H1 (cell line): ENCODE results near the gene SYK. TPM values are rescaled to one million over a fixed set of nuclear protein-coding genes. Genes with fewer than 3 reads are reported as not detected.

Experiments
- CTCF ChIA-PET: fragments of 300-600 bp; sonication (Branson Sonifier 250); formaldehyde crosslinking; loops from one replicate; lab custom pipeline; 2021; ENCODE audit not compliant: partially characterized antibody; lab: Charles Lee
- POLR2A ChIA-PET: fragments of 300-600 bp; sonication (Branson Sonifier 250); formaldehyde crosslinking; loops from one replicate; lab custom pipeline; 2021; ENCODE audit warnings: inconsistent platforms; ENCODE audit not compliant: partially characterized antibody; lab: Charles Lee
- DNase-seq, 2 experiments: peaks; one replicate each; pipeline versions ENCODE4 v3.0.0 to v3.0.0-alpha.2; 2010 to 2022; ENCODE audit warnings: low spot score in 2 of 2, low read depth in 1 of 2, mixed read lengths in 1 of 2
- FAIRE-seq: peaks from 2 replicates; lab custom pipeline; 2011; peaks lifted over from hg19 to GRCh38; lab: Jason Lieb, UNC
- H2AFZ ChIP-seq: 2 replicates; pipeline ENCODE4 v1.8.1; 2012; ENCODE audit warnings: low read length, inconsistent platforms
- H2AK5ac ChIP-seq: 2 replicates; pipeline ENCODE4 v1.6.1; 2013; ENCODE audit warnings: low read depth, low read length
- H2BK120ac ChIP-seq: replicated peaks from 2 replicates; pipeline ENCODE3; 2013; ENCODE audit warnings: low read depth, low read length, inconsistent platforms
- H2BK12ac ChIP-seq: 2 replicates; pipeline ENCODE4 v1.6.1; 2013; ENCODE audit warnings: low read depth, low read length
- H2BK15ac ChIP-seq: 2 replicates; pipeline ENCODE4 v1.6.1; 2013; ENCODE audit warnings: low read length
- H2BK20ac ChIP-seq: 2 replicates; pipeline ENCODE4 v1.6.1; 2013; ENCODE audit warnings: low read length
- H2BK5ac ChIP-seq: 2 replicates; pipeline ENCODE4 v1.6.1; 2013; ENCODE audit warnings: low read depth, low read length
- H3K14ac ChIP-seq: 2 replicates; pipeline ENCODE4 v1.6.1; 2013; ENCODE audit warnings: inconsistent platforms; ENCODE audit not compliant: insufficient read length
- H3K18ac ChIP-seq: 2 replicates; pipeline ENCODE4 v1.6.1; 2013; ENCODE audit warnings: low read length; ENCODE audit errors: extremely low read depth
- H3K23ac ChIP-seq: 2 replicates; pipeline ENCODE4 v1.6.1; 2013; ENCODE audit warnings: inconsistent platforms; ENCODE audit not compliant: insufficient read length
- H3K23me2 ChIP-seq: 2 replicates; pipeline ENCODE4 v1.6.1; 2013; ENCODE audit warnings: low read depth, low read length
- H3K27ac ChIP-seq: 2 replicates; pipeline ENCODE4 v1.6.1; 2011; ENCODE audit warnings: low read depth, low read length, inconsistent platforms
- H3K27me3 ChIP-seq, 4 experiments: replicated peaks in 1 of 4; 1 replicate in 1 of 4; 2 replicates in 3 of 4; pipeline versions ENCODE4 v1.6.1 to v1.8.1; 2011 to 2013; ENCODE audit warnings: low read length in 3 of 4, mild to moderate bottlenecking in 3 of 4, inconsistent platforms in 2 of 4, mixed read lengths in 2 of 4, moderate library complexity in 1 of 4; ENCODE audit not compliant: control insufficient read depth in 3 of 4, insufficient read depth in 3 of 4; ENCODE audit errors: extremely low read depth in 1 of 4
- H3K36me3 ChIP-seq, 4 experiments: 2 replicates each; pipeline versions ENCODE4 v1.6.1 to v1.8.1; 2011 to 2013; ENCODE audit warnings: mild to moderate bottlenecking in 4 of 4, low read length in 3 of 4, moderate library complexity in 2 of 4, control low read depth in 1 of 4, inconsistent platforms in 1 of 4; ENCODE audit not compliant: insufficient read depth in 4 of 4, control insufficient read depth in 2 of 4
- H3K4ac ChIP-seq: replicated peaks from 2 replicates; pipeline ENCODE3; 2013; ENCODE audit warnings: low read length, low read depth, mixed read lengths, inconsistent platforms; ENCODE audit not compliant: insufficient read length
- H3K4me1 ChIP-seq, 4 experiments: replicated peaks in 1 of 4; 1 replicate in 1 of 4; 2 replicates in 3 of 4; pipeline versions ENCODE4 v1.6.1 to v1.8.1; 2011 to 2013; ENCODE audit warnings: low read length in 3 of 4, inconsistent platforms in 2 of 4, mixed read lengths in 1 of 4; ENCODE audit not compliant: insufficient read depth in 4 of 4, control insufficient read depth in 3 of 4
- H3K4me2 ChIP-seq, 2 experiments: 2 replicates each; pipeline versions ENCODE4 v1.6.1 to v1.8.1; 2011 to 2013; ENCODE audit warnings: low read depth in 2 of 2, low read length in 2 of 2, control low read depth in 1 of 2, inconsistent platforms in 1 of 2, mild to moderate bottlenecking in 1 of 2; ENCODE audit not compliant: insufficient read depth in 1 of 2
- H3K4me3 ChIP-seq, 4 experiments: fragments of 200-600, 300-600 bp in 1 of 4; sonication (generic), shearing (Covaris generic), sonication (Bioruptor Twin) in 1 of 4; 2 replicates each; pipeline versions ENCODE4 v1.5.1 to v1.8.1; 2011 to 2016; ENCODE audit warnings: low read length in 4 of 4, low read depth in 3 of 4, control low read depth in 2 of 4, inconsistent platforms in 2 of 4, mild to moderate bottlenecking in 2 of 4, mixed read lengths in 1 of 4, moderate library complexity in 1 of 4; ENCODE audit not compliant: insufficient read depth in 2 of 4; ENCODE audit errors: extremely low read depth in 1 of 4
- H3K56ac ChIP-seq: replicated peaks from 2 replicates; pipeline ENCODE3; 2013; ENCODE audit warnings: low read depth, mild to moderate bottlenecking, mixed read lengths, low read length, inconsistent platforms; ENCODE audit not compliant: insufficient read length
- H3K79me1 ChIP-seq: 2 replicates; pipeline ENCODE4 v1.6.1; 2013; ENCODE audit warnings: low read depth, low read length, control low read depth
- H3K79me2 ChIP-seq, 2 experiments: 2 replicates each; pipeline versions ENCODE4 v1.6.1 to v1.8.1; 2012 to 2013; ENCODE audit warnings: low read length in 2 of 2, mild to moderate bottlenecking in 2 of 2, inconsistent platforms in 1 of 2; ENCODE audit not compliant: insufficient read depth in 2 of 2, control insufficient read depth in 1 of 2
- H3K9ac ChIP-seq, 4 experiments: replicated peaks in 1 of 4; 1 replicate in 1 of 4; 2 replicates in 3 of 4; pipeline versions ENCODE4 v1.6.1 to v1.8.1; 2011 to 2013; ENCODE audit warnings: low read depth in 3 of 4, low read length in 3 of 4, control low read depth in 2 of 4, mild to moderate bottlenecking in 2 of 4, moderate library complexity in 2 of 4, inconsistent platforms in 1 of 4; ENCODE audit errors: extremely low read depth in 1 of 4
- H3K9me3 ChIP-seq, 2 experiments: 2 replicates each; pipeline versions ENCODE4 v1.6.1 to v1.8.1; 2012 to 2013; ENCODE audit warnings: mild to moderate bottlenecking in 2 of 2, moderate library complexity in 2 of 2, control low read depth in 1 of 2, inconsistent platforms in 1 of 2, low read depth in 1 of 2, low read length in 1 of 2, mixed read lengths in 1 of 2; ENCODE audit not compliant: insufficient read depth in 2 of 2
- H4K20me1 ChIP-seq, 2 experiments: replicated peaks in 1 of 2; 2 replicates each; pipeline versions ENCODE3 to v1.8.1; 2011 to 2013; ENCODE audit warnings: inconsistent platforms in 2 of 2, low read length in 2 of 2, mild to moderate bottlenecking in 1 of 2; ENCODE audit not compliant: insufficient read depth in 2 of 2, control insufficient read depth in 1 of 2
- H4K5ac ChIP-seq: 2 replicates; pipeline ENCODE4 v1.6.1; 2013; ENCODE audit warnings: low read length, low read depth, mixed read lengths, inconsistent platforms; ENCODE audit not compliant: insufficient read length
- H4K8ac ChIP-seq: 2 replicates; pipeline ENCODE4 v1.8.0; 2013; ENCODE audit warnings: mild to moderate bottlenecking, moderate library complexity, low read length, inconsistent platforms; ENCODE audit not compliant: insufficient read depth; ENCODE audit errors: extremely low read depth
- H4K91ac ChIP-seq: replicated peaks from 2 replicates; pipeline ENCODE3; 2013; ENCODE audit warnings: low read length, mixed read lengths, inconsistent platforms; ENCODE audit not compliant: insufficient read length
- ATF2 ChIP-seq: IDR thresholded peaks from 2 replicates; pipeline ENCODE4 v1.6.1; 2012; ENCODE audit warnings: low read length, inconsistent platforms
- CEBPB ChIP-seq: IDR thresholded peaks from 2 replicates; pipeline ENCODE4 v1.6.1; 2012; ENCODE audit warnings: low read depth, low read length
- EZH2 ChIP-seq: fragments of 200-600 bp; sonication (generic); IDR thresholded peaks from 2 replicates; pipeline ENCODE4 v1.7.1; 2012; ENCODE audit warnings: low read depth, mild to moderate bottlenecking, moderate library complexity, low read length, inconsistent platforms; ENCODE audit not compliant: severe bottlenecking
- JUN ChIP-seq: IDR thresholded peaks from 2 replicates; pipeline ENCODE4 v1.6.1; 2011; ENCODE audit warnings: low read depth, mild to moderate bottlenecking, improper control_type of control experiment, low read length
- KDM5A ChIP-seq: fragments of 200-600 bp; IDR thresholded peaks from 2 replicates; pipeline ENCODE4 v1.7.1; 2012; ENCODE audit warnings: mild to moderate bottlenecking, low read length, inconsistent platforms, mixed read lengths
- POLR2A ChIP-seq, 2 experiments: IDR thresholded peaks; 1 replicate in 1 of 2; 2 replicates in 1 of 2; pipeline ENCODE4 v1.6.1; 2011; ENCODE audit warnings: low read depth in 2 of 2, low read length in 2 of 2, mild to moderate bottlenecking in 2 of 2; ENCODE audit errors: control extremely low read depth in 1 of 2
- POLR2AphosphoS5 ChIP-seq: IDR thresholded peaks from 2 replicates; pipeline ENCODE4 v1.6.1; 2011; ENCODE audit warnings: low read depth, low read length
- RAD21 ChIP-seq, 2 experiments: IDR thresholded peaks in 1 of 2; conservative IDR thresholded peaks in 1 of 2; 2 replicates each; pipeline ENCODE4 v1.6.1; 2011; ENCODE audit warnings: low read depth in 2 of 2, low read length in 2 of 2, improper control_type of control experiment in 1 of 2, inconsistent platforms in 1 of 2, mild to moderate bottlenecking in 1 of 2, moderate library complexity in 1 of 2
- RBBP5 ChIP-seq: IDR thresholded peaks from 2 replicates; pipeline ENCODE4 v1.7.1; 2012; ENCODE audit warnings: low read depth, mild to moderate bottlenecking, inconsistent platforms, low read length, moderate library complexity, borderline replicate concordance
- RXRA ChIP-seq: IDR thresholded peaks from 2 replicates; pipeline ENCODE4 v1.6.1; 2011; ENCODE audit warnings: low read depth, mild to moderate bottlenecking, low read length, moderate library complexity; ENCODE audit not compliant: insufficient read depth
- WGBS, 2 experiments: shearing (Covaris generic) in 1 of 2; methylation state at CpG; one replicate each; pipeline versions ENCODE4 v1.1.6 to v1.1.7; 2013 to 2015; ENCODE audit warnings: low lambda C conversion rate in 2 of 2, mixed read lengths in 2 of 2, inconsistent platforms in 1 of 2, low coverage in 1 of 2, missing lambda C conversion rate in 1 of 2; ENCODE audit not compliant: insufficient replicate concordance in 2 of 2, insufficient coverage in 1 of 2, insufficient read length in 1 of 2; ENCODE audit errors: extremely low coverage in 1 of 2, missing lambda C conversion rate in 1 of 2; 5-methylcytosine and 5-hydroxymethylcytosine counted together
- polyA plus RNA-seq, 7 experiments: library from polyadenylated mRNA; depleted of rRNA in 3 of 7; stranded (reverse) in 5 of 7; unstranded in 2 of 7; fragments of >200 nt in 5 of 7; fragments of 200-250 nt in 2 of 7; gene quantifications; 1 replicate in 5 of 7; 2 replicates in 1 of 7; 4 replicates in 1 of 7; pipeline versions ENCODE4 v1.2.1 to v1.2.3, GENCODE V29; 2011 to 2013; ENCODE audit warnings: missing spikeins in 2 of 7, mixed read lengths in 2 of 7
- total RNA-seq: library from RNA; stranded (reverse); fragmentation: NEBNext Ultra II Directional; extraction: Animal tissue kit (Norgen Biotek cat#: 25700); gene quantifications from 2 replicates; pipeline ENCODE4 v1.2.1, GENCODE V29; 2021

Gene SYK
- total and polyA plus RNA-seq, 2 of the 8 experiments (the other 6 are each of a cell fraction or from before 2014, with no cell fraction given): 1.5 to 4.4 TPM

- no peak overlapping the region for H2BK120ac ChIP-seq
- H3K27me3 ChIP-seq: no peaks in the 10 kb centered on the region
- no peak overlapping the region for H3K23ac ChIP-seq
- no peak for DNase-seq
- H2AK5ac ChIP-seq: no peak overlapping the region
- H3K56ac ChIP-seq: no peak overlapping the region
- H3K18ac ChIP-seq: no peak overlapping the region
- no peaks in the 10 kb centered on the region for H3K9me3 ChIP-seq
- no peak overlapping the region for H3K4ac ChIP-seq
- no peaks in the 10 kb centered on the region for H3K36me3 ChIP-seq
- H4K5ac ChIP-seq: no peak overlapping the region
- H3K79me2 ChIP-seq: no peaks in the 10 kb centered on the region
- no peak overlapping the region for H3K9ac ChIP-seq
- no peaks in the 10 kb centered on the region; the same call in 1 of the 2 replicates for H3K23me2 ChIP-seq
- no peak overlapping the region for H4K91ac ChIP-seq
- ChIA-PET CTCF (no interaction called here), POLR2A (interaction anchor here (1.0 kb wide), 1 partner anchor 23 kb away, joined by 4 read pairs; no protein-coding TSS in a partner anchor)
- H2BK15ac ChIP-seq: no peak overlapping the region
- no peak overlapping the region for H3K4me3 ChIP-seq
- no peak overlapping the region for H3K4me2 ChIP-seq
- H3K14ac ChIP-seq: no peak overlapping the region
- H3K27ac ChIP-seq: no peak overlapping the region
- no peaks in the 10 kb centered on the region for H4K20me1 ChIP-seq
- no peak overlapping the region for H2BK12ac ChIP-seq
- no peak overlapping the region for H2BK5ac ChIP-seq
- no peak overlapping the region; the same call in 1 of the 2 replicates for H4K8ac ChIP-seq
- no peak for FAIRE-seq
- no peaks in the 10 kb centered on the region for H3K79me1 ChIP-seq
- no peak overlapping the region for H2AFZ ChIP-seq
- 79% methylated on average over 8 of the region's 8 CpGs; no CpG with 5 or more reads in 1 of the 2 experiments for WGBS, 2 experiments
- no peaks in the 10 kb centered on the region for H3K4me1 ChIP-seq
- H2BK20ac ChIP-seq: no peak overlapping the region
- TF ChIP-seq RAD21 (IDR thresholded peaks at IDR 0.05 in 1 of 2, conservative IDR thresholded peaks at IDR 0.05 in 1 of 2; ENCODE audit: low read depth in 2 of 2, low read length in 2 of 2): no peak
- TF ChIP-seq RXRA: no peak
- no peak for TF ChIP-seq CEBPB
- no peak for TF ChIP-seq EZH2
- TF ChIP-seq RBBP5: no peak
- TF ChIP-seq POLR2AphosphoS5: no peak
- TF ChIP-seq POLR2A (IDR thresholded peaks at IDR 0.05; ENCODE audit: control extremely low read depth in 1 of 2, low read depth in 2 of 2, low read length in 2 of 2): no peak
- no peak for TF ChIP-seq JUN
- TF ChIP-seq ATF2: no peak
- no peak for TF ChIP-seq KDM5A
Observed at GRCh38 chr9:90854637-90855175, 53.1 kb downstream of the SYK start.
